Measurements from ENCODE around the gene EGFR. TPM values are rescaled to one million over a fixed set of nuclear protein-coding genes. Genes with fewer than 3 reads are reported as not detected.

Gene EGFR
- total RNA-seq, 1 experiment from 2014 or later = 28.9 TPM

DNA sequence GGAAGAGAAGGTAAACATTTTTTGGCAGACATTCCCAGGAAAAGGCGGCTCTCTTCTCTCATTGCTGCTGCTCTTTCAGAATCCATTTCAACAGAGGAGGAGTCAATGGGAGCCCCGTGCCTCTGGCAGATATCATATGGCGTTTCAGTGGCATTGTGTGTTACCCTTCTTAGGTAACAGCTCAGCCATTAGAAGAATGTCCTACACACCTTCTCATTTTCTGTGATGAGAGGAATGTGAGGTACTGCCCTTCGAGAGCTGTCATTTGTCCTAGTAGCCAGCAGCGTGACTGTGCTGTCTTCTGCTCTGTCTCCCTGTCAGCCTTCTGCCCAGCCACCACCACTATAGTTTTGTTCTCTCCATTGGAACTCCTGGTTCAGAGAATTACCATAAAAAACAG is 102.4 kb downstream of the EGFR start:
- H3K27ac ChIP-seq = no peak overlapping the region
- no peak overlapping the region for H3K4me3 ChIP-seq
- DNase-seq (ENCODE audit: low read depth in 1 of 2, low spot score in 2 of 2) = no peak
- 0 out of 2 replicates have a peak, but pooled peaks cover 2% of the 10 kb centered on the region for H3K36me3 ChIP-seq
- no peaks in the 10 kb centered on the region for H3K4me1 ChIP-seq (replicated peaks)
- no peaks in the 10 kb centered on the region for H3K27me3 ChIP-seq (replicated peaks)
- no peaks in the 10 kb centered on the region for H3K9me3 ChIP-seq (replicated peaks)

DNA sequence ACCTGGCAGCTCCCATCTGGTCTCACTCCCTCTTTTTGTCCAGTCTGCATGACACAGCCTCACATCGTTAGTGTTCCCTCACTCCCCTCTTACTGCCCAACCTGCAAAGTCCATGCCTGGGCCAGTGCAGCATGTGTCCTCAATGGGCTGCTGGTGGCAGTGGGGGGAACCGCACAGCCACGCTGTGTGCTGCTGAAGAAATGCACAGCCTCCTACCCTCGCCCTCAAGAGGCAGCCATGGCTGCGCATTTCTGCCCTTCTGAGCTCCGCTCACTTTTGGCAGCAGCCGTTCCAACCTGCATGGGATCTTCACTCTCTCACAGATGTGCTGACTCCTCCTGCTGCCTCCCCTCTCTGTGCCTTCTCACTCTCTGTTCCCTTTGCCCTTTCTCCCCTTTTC is 103.4 kb downstream of the EGFR start:
- Histone ChIP-seq H3K36me3 (0 out of 2 replicates have a peak, but pooled peaks cover 2% of the 10 kb centered on the region), H3K9me3 (replicated peaks) (no peaks in the 10 kb centered on the region), H3K27ac (no peak overlapping the region), H3K4me1 (replicated peaks) (peaks cover 7% of the 10 kb centered on the region), H3K27me3 (replicated peaks) (no peaks in the 10 kb centered on the region), H3K4me3 (no peak overlapping the region)
- no peak for DNase-seq (ENCODE audit: low read depth in 1 of 2, low spot score in 2 of 2)

- Histone ChIP-seq H3K4me3 (no peak overlapping the region), H3K27me3 (replicated peaks) (no peaks in the 10 kb centered on the region), H3K27ac (no peak overlapping the region), H3K4me1 (replicated peaks) (peaks cover 37% of the 10 kb centered on the region), H3K36me3 (no peaks in the 10 kb centered on the region), H3K9me3 (replicated peaks) (no peaks in the 10 kb centered on the region)
- DNase-seq (ENCODE audit: low read depth in 1 of 2, low spot score in 2 of 2) = no peak
Measured at GRCh38 chr7:55124989-55125875, 106.4 kb downstream of the EGFR start.

GRCh38 chr7:55127135-55127551 is 108.3 kb downstream of the EGFR start:
- Histone ChIP-seq H3K27ac (peak overlapping the region; percentile 77), H3K4me1 (replicated peaks) (peaks cover 55% of the 10 kb centered on the region), H3K4me3 (no peak overlapping the region), H3K9me3 (replicated peaks) (no peaks in the 10 kb centered on the region), H3K27me3 (replicated peaks) (no peaks in the 10 kb centered on the region), H3K36me3 (no peaks in the 10 kb centered on the region)
- DNase-seq (ENCODE audit: low read depth in 1 of 2, low spot score in 2 of 2) = no peak

GRCh38 chr7:55127622-55128081 is 108.8 kb downstream of the EGFR start:
- DNase-seq (ENCODE audit: low read depth in 1 of 2, low spot score in 2 of 2) = peak in 1 of 2 experiments; percentile 65
- Histone ChIP-seq H3K4me1 (replicated peaks) (peaks cover 60% of the 10 kb centered on the region), H3K27me3 (replicated peaks) (no peaks in the 10 kb centered on the region), H3K9me3 (replicated peaks) (no peaks in the 10 kb centered on the region), H3K36me3 (no peaks in the 10 kb centered on the region), H3K27ac (peak overlapping the region; percentile 77), H3K4me3 (no peak overlapping the region)

DNA sequence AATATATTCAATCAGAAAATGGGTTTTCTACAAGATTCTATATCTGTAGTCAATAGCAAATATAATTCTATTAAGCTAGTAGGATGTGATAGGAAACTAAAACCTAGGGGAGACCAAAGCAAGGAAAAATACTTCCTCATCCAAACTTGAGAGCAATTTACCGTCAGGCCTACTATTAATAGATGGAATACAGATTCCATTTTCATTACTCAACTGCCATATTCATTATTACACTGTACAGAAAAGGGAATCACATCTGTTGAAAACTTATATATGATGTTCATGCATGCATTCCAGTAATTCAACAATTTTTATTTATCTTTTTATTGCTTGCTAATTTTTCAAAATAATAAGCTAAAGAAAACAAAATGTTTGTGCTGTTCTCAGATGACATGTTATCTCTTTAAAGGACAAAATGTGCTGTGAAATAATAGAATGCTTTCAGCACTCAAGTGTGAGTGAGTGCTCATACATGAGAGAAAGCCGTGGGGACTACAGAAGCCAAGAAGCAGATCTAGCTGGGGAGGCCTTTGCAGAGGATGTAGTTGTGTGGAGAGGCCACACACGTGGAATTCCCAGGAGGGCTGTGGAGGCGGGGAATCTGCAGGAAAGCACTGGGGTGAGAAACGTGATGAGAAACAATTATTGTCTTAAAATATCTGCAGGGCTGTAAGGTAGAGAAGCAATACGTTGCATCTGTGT is 110.0 kb downstream of the EGFR start:
- H3K9me3 ChIP-seq (replicated peaks) = no peaks in the 10 kb centered on the region
- H3K4me3 ChIP-seq = no peak overlapping the region
- H3K4me1 ChIP-seq (replicated peaks) = peaks cover 72% of the 10 kb centered on the region
- H3K27ac ChIP-seq = peak overlapping the region; percentile 77
- H3K27me3 ChIP-seq (replicated peaks) = no peaks in the 10 kb centered on the region
- peak; percentile 86 to 91 for DNase-seq (ENCODE audit: low read depth in 1 of 2, low spot score in 2 of 2)
- no peaks in the 10 kb centered on the region for H3K36me3 ChIP-seq

DNA sequence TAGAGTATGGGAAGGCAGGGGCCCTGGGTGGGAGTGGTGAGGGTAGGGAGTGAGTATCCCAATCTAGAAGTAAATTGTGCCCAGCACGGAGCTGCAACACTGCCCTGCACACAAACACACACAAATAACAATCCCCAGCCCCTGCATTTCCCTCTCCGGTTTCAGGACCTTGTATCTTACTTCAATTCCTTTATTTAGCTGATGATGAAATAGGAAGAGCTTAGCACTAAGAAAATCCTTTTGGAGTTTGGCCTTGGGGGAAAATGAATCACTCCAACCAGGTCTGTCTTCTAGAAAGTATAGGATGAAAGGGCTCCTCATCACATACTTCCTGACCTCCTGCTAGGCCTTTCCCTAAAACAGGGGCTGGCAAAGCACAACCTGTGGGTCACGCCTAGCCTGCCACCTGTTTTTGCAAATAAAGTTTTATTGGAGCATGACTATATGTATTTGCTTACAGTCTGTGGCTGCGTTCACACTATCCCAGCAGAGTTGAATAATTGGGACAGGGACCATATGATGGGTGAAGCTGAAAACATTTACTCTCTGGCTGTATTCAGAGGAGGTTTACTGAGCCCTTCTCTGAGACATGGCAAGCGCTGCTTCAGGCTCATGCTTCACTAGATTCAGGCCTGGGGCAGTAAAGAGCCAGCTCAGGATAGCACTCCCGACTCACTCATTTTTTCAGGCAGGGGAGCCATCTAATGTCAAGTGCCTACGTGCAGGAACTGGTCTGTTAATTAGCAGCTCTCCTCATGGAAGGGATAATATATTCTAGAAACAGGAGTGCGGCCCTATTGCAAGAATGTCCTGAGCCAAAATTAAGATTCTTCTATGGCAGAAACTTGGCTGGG is 111.0 kb downstream of the EGFR start:
- peaks cover 81% of the 10 kb centered on the region for H3K4me1 ChIP-seq (replicated peaks)
- H3K4me3 ChIP-seq = no peak overlapping the region
- H3K27me3 ChIP-seq (replicated peaks) = no peaks in the 10 kb centered on the region
- DNase-seq (ENCODE audit: low read depth in 1 of 2, low spot score in 2 of 2) = peak in 1 of 2 experiments; percentile 68
- no peaks in the 10 kb centered on the region; the same call in 1 of the 2 replicates for H3K36me3 ChIP-seq
- H3K27ac ChIP-seq = peak overlapping the region; percentile 77
- no peaks in the 10 kb centered on the region for H3K9me3 ChIP-seq (replicated peaks)

DNA sequence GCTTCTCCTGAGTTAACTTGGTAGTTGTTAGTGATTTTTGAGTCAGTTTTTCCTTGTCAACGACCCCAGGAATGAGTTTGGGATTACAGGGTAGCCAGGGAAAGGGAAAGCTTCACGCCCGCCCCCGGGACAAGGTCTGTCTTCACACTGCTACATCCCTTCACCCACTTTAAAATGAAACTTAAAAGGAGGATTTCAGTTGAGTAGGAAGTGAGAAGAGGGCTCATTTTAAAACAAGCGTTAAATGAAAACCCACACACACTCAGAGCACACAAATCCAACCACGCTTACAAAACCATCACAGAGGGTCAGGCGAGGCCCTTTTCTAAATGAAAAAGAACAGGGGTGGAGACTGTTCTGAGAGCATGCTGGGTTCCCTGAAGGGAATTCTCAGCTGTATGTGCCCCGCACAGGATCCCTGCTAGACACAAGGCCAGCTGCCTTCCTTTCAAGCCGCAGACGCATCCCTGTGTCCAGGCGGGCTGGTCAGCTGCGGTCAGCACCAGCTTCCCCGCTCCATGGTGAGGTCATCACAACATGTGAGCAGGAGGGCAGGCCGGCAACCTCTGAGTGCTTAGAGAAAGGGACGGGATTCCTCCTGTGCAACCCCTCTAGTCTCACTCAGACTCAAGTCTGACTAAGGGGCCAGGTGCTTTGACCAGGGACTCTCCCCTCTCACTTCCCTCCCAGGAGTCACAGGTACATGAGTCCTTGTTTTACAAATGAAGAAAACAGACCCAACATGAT is 111.8 kb downstream of the EGFR start:
- Histone ChIP-seq H3K27ac (peak overlapping the region; percentile 77), H3K4me1 (replicated peaks) (peaks cover 87% of the 10 kb centered on the region), H3K4me3 (no peak overlapping the region), H3K27me3 (replicated peaks) (no peaks in the 10 kb centered on the region), H3K36me3 (no peaks in the 10 kb centered on the region; the same call in 1 of the 2 replicates), H3K9me3 (replicated peaks) (no peaks in the 10 kb centered on the region)
- DNase-seq (ENCODE audit: low read depth in 1 of 2, low spot score in 2 of 2) = peak; percentile 78 to 81

GRCh38 chr7:55131142-55131929 is 112.5 kb downstream of the EGFR start:
- no peaks in the 10 kb centered on the region; the same call in 1 of the 2 replicates for H3K36me3 ChIP-seq
- H3K4me1 ChIP-seq (replicated peaks) = peaks cover 87% of the 10 kb centered on the region
- DNase-seq (ENCODE audit: low read depth in 1 of 2, low spot score in 2 of 2) = no peak
- H3K4me3 ChIP-seq = no peak overlapping the region
- H3K27ac ChIP-seq = peak overlapping the region; percentile 77
- H3K9me3 ChIP-seq (replicated peaks) = no peaks in the 10 kb centered on the region
- no peaks in the 10 kb centered on the region for H3K27me3 ChIP-seq (replicated peaks)

GRCh38 chr7:55132550-55132889 is 113.7 kb downstream of the EGFR start:
- no peak for DNase-seq (ENCODE audit: low read depth in 1 of 2, low spot score in 2 of 2)
- H3K9me3 ChIP-seq (replicated peaks) = no peaks in the 10 kb centered on the region
- peaks cover 78% of the 10 kb centered on the region for H3K4me1 ChIP-seq (replicated peaks)
- H3K4me3 ChIP-seq = no peak overlapping the region
- H3K27ac ChIP-seq = peak overlapping the region; percentile 95
- H3K27me3 ChIP-seq (replicated peaks) = no peaks in the 10 kb centered on the region
- no peaks in the 10 kb centered on the region; the same call in 1 of the 2 replicates for H3K36me3 ChIP-seq

DNA sequence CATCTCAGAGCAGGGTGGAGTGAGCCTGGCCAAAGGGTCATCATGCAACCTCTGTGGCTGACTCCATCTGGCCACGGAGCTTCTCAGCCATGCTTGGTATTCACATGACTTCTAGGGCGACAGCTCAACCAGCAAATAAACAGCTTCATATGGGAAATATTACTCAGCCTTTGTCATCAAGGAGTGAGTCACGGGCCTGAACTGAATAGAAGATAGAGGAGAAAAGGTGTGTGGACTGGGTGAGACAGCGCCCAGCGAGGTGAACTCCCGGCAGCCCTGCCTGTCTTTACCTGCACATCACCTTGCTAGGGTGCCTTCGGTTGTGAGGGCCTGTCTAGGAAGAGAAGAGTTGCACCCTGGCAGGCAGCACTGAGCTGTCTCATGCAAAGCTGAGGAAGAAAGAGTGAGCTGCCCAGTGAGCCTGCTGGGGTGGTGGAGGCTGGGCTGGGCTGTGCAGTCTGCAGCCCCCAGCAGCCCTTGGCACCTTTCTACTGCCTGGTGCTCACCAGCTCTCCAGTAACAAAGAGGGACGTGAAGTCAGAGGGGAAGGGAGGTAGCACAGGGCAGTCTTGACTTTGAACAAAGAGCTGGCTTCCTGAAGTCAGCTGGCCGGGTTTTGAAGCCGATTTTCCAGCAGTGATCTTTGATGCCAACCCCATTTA is 114.2 kb downstream of the EGFR start:
- peak overlapping the region; percentile 5; the same call in 1 of the 2 replicates for H3K4me3 ChIP-seq
- peaks cover 73% of the 10 kb centered on the region for H3K4me1 ChIP-seq (replicated peaks)
- H3K27ac ChIP-seq = peak overlapping the region; percentile 95
- DNase-seq (ENCODE audit: low read depth in 1 of 2, low spot score in 2 of 2) = peak; percentile 95 to 96
- no peaks in the 10 kb centered on the region for H3K9me3 ChIP-seq (replicated peaks)
- no peaks in the 10 kb centered on the region; the same call in 1 of the 2 replicates for H3K36me3 ChIP-seq
- H3K27me3 ChIP-seq (replicated peaks) = no peaks in the 10 kb centered on the region
